Smooth muscle cell (in vitro differentiated cells): ENCODE data around the gene PRKAG2. TPM values are rescaled to one million over a fixed set of nuclear protein-coding genes. Genes with fewer than 3 reads are reported as not detected.
A peak's percentile ranks its signal among the peaks of the same experiment; 100 is the strongest.

Source experiments
- DNase-seq: peaks from one replicate; lab custom pipeline; 2025; ENCODE audit not compliant: unreplicated experiment; lab: John Stamatoyannopoulos, UW
- H2AFZ ChIP-seq: fragments of 200-600 bp; sonication (generic); 2 replicates; pipeline ENCODE4 v1.6.0; 2016; ENCODE audit warnings: antibody characterized with exemption, low read depth, mild to moderate bottlenecking
- H3F3A ChIP-seq: fragments of 200-600 bp; sonication (generic); 2 replicates; pipeline ENCODE4 v1.6.0; 2017; ENCODE audit warnings: antibody characterized with exemption, low read depth
- H3K27ac ChIP-seq: fragments of 200-600 bp; sonication (generic); 2 replicates; pipeline ENCODE4 v1.5.1; 2016; ENCODE audit warnings: low read depth, mild to moderate bottlenecking
- H3K27me3 ChIP-seq: fragments of 200-600 bp; sonication (generic); 2 replicates; pipeline ENCODE4 v1.6.1; 2016; ENCODE audit warnings: low read depth, mild to moderate bottlenecking
- H3K36me3 ChIP-seq: fragments of 200-600 bp; sonication (generic); 2 replicates; pipeline ENCODE4 v1.5.1; 2016; ENCODE audit warnings: low read depth
- H3K4me1 ChIP-seq: fragments of 200-600 bp; sonication (generic); 2 replicates; pipeline ENCODE4 v1.5.1; 2016; ENCODE audit warnings: low read depth
- H3K4me2 ChIP-seq: fragments of 200-600 bp; sonication (generic); 2 replicates; pipeline ENCODE4 v1.6.0; 2016; ENCODE audit warnings: mild to moderate bottlenecking
- H3K4me3 ChIP-seq: fragments of 200-600 bp; sonication (generic); 2 replicates; pipeline ENCODE4 v1.5.1; 2016; ENCODE audit warnings: mild to moderate bottlenecking
- H3K79me2 ChIP-seq: fragments of 200-600 bp; sonication (generic); 2 replicates; pipeline ENCODE4 v1.6.0; 2016; ENCODE audit warnings: low read depth, mild to moderate bottlenecking
- H3K9ac ChIP-seq: fragments of 200-600 bp; sonication (generic); 2 replicates; pipeline ENCODE4 v1.6.0; 2016; ENCODE audit warnings: low read depth
- H3K9me3 ChIP-seq: fragments of 200-600 bp; sonication (generic); replicated peaks from 2 replicates; pipeline ENCODE4 v1.5.1; 2016; ENCODE audit warnings: low read depth
- H4K20me1 ChIP-seq: fragments of 200-600 bp; sonication (generic); 2 replicates; pipeline ENCODE4 v1.6.0; 2016; ENCODE audit warnings: low read depth
- CTCF ChIP-seq: fragments of 200-600 bp; sonication (generic); IDR thresholded peaks from 2 replicates; pipeline ENCODE4 v1.5.1; 2017; ENCODE audit warnings: borderline replicate concordance, mild to moderate bottlenecking, antibody characterized with exemption; ENCODE audit not compliant: insufficient read depth, poor library complexity, severe bottlenecking
- WGBS: methylation state at CpG from one replicate; pipeline ENCODE4 v1.1.7; 2016; ENCODE audit warnings: low lambda C conversion rate; 5-methylcytosine and 5-hydroxymethylcytosine counted together
- polyA plus RNA-seq: library from polyadenylated mRNA; unstranded; fragments of >200 nt; fragmentation: Nextera tagmentation; extraction: Ambion mirVana; gene quantifications from 2 replicates; pipeline ENCODE4 v1.2.1, GENCODE V29; 2016
- total RNA-seq: library from RNA; depleted of rRNA; stranded (reverse); fragments of >200 nt; gene quantifications from 2 replicates; pipeline ENCODE4 v1.2.3, GENCODE V29; 2014

Gene PRKAG2
- total and polyA plus RNA-seq, 2 experiments from 2014 or later = 3.5 to 3.9 TPM

- peaks cover 13% of the 10 kb centered on the region for H3K79me2 ChIP-seq
- no peak for DNase-seq
- H3K9ac ChIP-seq = no peak overlapping the region
These were observed 283.9 kb downstream of the PRKAG2 start for GRCh38 chr7:151592868-151593486.

GRCh38 chr7:151592330-151592729, 284.6 kb downstream of the PRKAG2 start:
- Histone ChIP-seq H3K79me2 (peaks cover 13% of the 10 kb centered on the region), H2AFZ (no peak overlapping the region), H3K36me3 (no peaks in the 10 kb centered on the region), H3K9ac (no peak overlapping the region), H3K9me3 (no peaks in the 10 kb centered on the region), H3F3A (no peaks in the 10 kb centered on the region), H3K27me3 (no peaks in the 10 kb centered on the region), H3K4me1 (no peaks in the 10 kb centered on the region), H3K4me3 (no peak overlapping the region), H3K4me2 (no peak overlapping the region), H3K27ac (peak overlapping the region; percentile 32), H4K20me1 (no peaks in the 10 kb centered on the region)
- no peak for DNase-seq
- 94% methylated on average over 11 of the region's 11 CpGs for WGBS
- TF ChIP-seq CTCF = no peak

More at GRCh38 chr7:151592868-151593486, 283.9 kb downstream of the PRKAG2 start:
- no peak overlapping the region for H2AFZ ChIP-seq
- 81% methylated on average over 12 of the region's 12 CpGs for WGBS
- H3K4me1 ChIP-seq = no peaks in the 10 kb centered on the region
- H3K27me3 ChIP-seq = no peaks in the 10 kb centered on the region
- no peak overlapping the region for H3K4me2 ChIP-seq
- H3K36me3 ChIP-seq = no peaks in the 10 kb centered on the region
- no peak overlapping the region for H3K4me3 ChIP-seq
- H4K20me1 ChIP-seq = no peaks in the 10 kb centered on the region
- no peaks in the 10 kb centered on the region for H3F3A ChIP-seq
- TF ChIP-seq CTCF = no peak
- no peaks in the 10 kb centered on the region for H3K9me3 ChIP-seq
- peak overlapping the region; percentile 49 for H3K27ac ChIP-seq

- H3K9ac ChIP-seq = no peak overlapping the region
- H2AFZ ChIP-seq = no peak overlapping the region
- H3K27ac ChIP-seq = no peak overlapping the region
- no peak for TF ChIP-seq CTCF
- WGBS = 95% methylated on average over 14 of the region's 14 CpGs
- no peak for DNase-seq
- no peaks in the 10 kb centered on the region for H4K20me1 ChIP-seq
- H3K9me3 ChIP-seq = no peaks in the 10 kb centered on the region
- no peak overlapping the region for H3K4me2 ChIP-seq
- H3K27me3 ChIP-seq = no peaks in the 10 kb centered on the region
- no peak overlapping the region for H3K4me3 ChIP-seq
- H3K79me2 ChIP-seq = peaks cover 9% of the 10 kb centered on the region
- H3K4me1 ChIP-seq = no peaks in the 10 kb centered on the region
- no peaks in the 10 kb centered on the region for H3F3A ChIP-seq
- H3K36me3 ChIP-seq = no peaks in the 10 kb centered on the region
These were observed 285.0 kb downstream of the PRKAG2 start for GRCh38 chr7:151591866-151592265.
